PFSK-1 (cell line): ENCODE results near the gene HAUS2.

Experiments used
- FOXP2 ChIP-seq: optimal IDR thresholded peaks from 2 replicates; pipeline ENCODE3; 2011; ENCODE audit warnings: borderline replicate concordance, control low read depth, inconsistent platforms; ENCODE audit not compliant: insufficient read depth; ENCODE audit errors: extremely low read length, extremely low read depth
- POLR2AphosphoS5 ChIP-seq: IDR thresholded peaks from 2 replicates; pipeline ENCODE4 v1.6.1; 2012; ENCODE audit warnings: low read depth, mild to moderate bottlenecking, control low read depth, low read length, moderate library complexity
- REST ChIP-seq, 2 experiments: IDR thresholded peaks; 2 replicates each; pipeline versions ENCODE4 v1.6.1 to v1.8.0; 2011 to 2012; ENCODE audit warnings: low read depth in 2 of 2, low read length in 2 of 2, control low read depth in 1 of 2, inconsistent platforms in 1 of 2, mild to moderate bottlenecking in 1 of 2, moderate library complexity in 1 of 2; ENCODE audit not compliant: insufficient read depth in 1 of 2
- SIN3A ChIP-seq: IDR thresholded peaks from 2 replicates; pipeline ENCODE4 v1.6.1; 2012; ENCODE audit warnings: mild to moderate bottlenecking, low read length, moderate library complexity, borderline replicate concordance; ENCODE audit not compliant: insufficient read depth
- TAF1 ChIP-seq: IDR thresholded peaks from 2 replicates; pipeline ENCODE4 v1.6.1; 2012; ENCODE audit warnings: low read length, control low read depth, borderline replicate concordance; ENCODE audit not compliant: insufficient read depth

Gene HAUS2

GRCh38 chr15:42504631-42505030 is 44.0 kb upstream of the HAUS2 start:
- TF ChIP-seq POLR2AphosphoS5 (no peak), SIN3A (no peak), REST (IDR thresholded peaks at IDR 0.05; ENCODE audit: insufficient read depth in 1 of 2, low read depth in 2 of 2, low read length in 2 of 2) (no peak), TAF1 (no peak), FOXP2 (no peak)

- TF ChIP-seq REST (IDR thresholded peaks at IDR 0.05; ENCODE audit: insufficient read depth in 1 of 2, low read depth in 2 of 2, low read length in 2 of 2) (no peak), POLR2AphosphoS5 (no peak), FOXP2 (no peak), SIN3A (no peak), TAF1 (no peak)
These were observed 41.1 kb upstream of the HAUS2 start for GRCh38 chr15:42507514-42507913.

- TF ChIP-seq FOXP2 (no peak), REST (IDR thresholded peaks at IDR 0.05; ENCODE audit: insufficient read depth in 1 of 2, low read depth in 2 of 2, low read length in 2 of 2) (no peak), SIN3A (no peak), POLR2AphosphoS5 (no peak), TAF1 (no peak)
These were observed 40.4 kb upstream of the HAUS2 start for GRCh38 chr15:42508263-42508690.

- TF ChIP-seq POLR2AphosphoS5 (no peak), REST (IDR thresholded peaks at IDR 0.05; ENCODE audit: insufficient read depth in 1 of 2, low read depth in 2 of 2, low read length in 2 of 2) (no peak), SIN3A (no peak), TAF1 (no peak), FOXP2 (no peak)
These were observed 38.2 kb upstream of the HAUS2 start for GRCh38 chr15:42510258-42511006.
